Natural killer cell (primary cell): ENCODE data around the gene APOBEC3G. TPM values are rescaled to one million over a fixed set of nuclear protein-coding genes. Genes with fewer than 3 reads are reported as not detected.
A peak's percentile ranks its signal among the peaks of the same experiment; 100 is the strongest.

Experiments
- ATAC-seq, 3 donors: fragments of 150-1000 bp in 2 of 3; fragments of 200-7000 bp in 1 of 3; cut with Tn5 transposase; 1 replicate in 1 of 3; 2 replicates in 2 of 3; pipeline ENCODE4 v1.10.0; 2021; ENCODE audit warnings: mild to moderate bottlenecking in 2 of 3, moderate library complexity in 2 of 3
- DNase-seq, 2 donors: peaks; one replicate each; pipeline versions ENCODE4 v3.0.0 to v3.0.0-alpha.2; 2013 to 2021; ENCODE audit warnings: mixed read lengths in 1 of 2
- H3K27ac ChIP-seq: one replicate; pipeline ENCODE4 v1.5.1; 2013; ENCODE audit warnings: mild to moderate bottlenecking, low read length
- H3K27me3 ChIP-seq: one replicate; pipeline ENCODE4 v1.6.1; 2013; ENCODE audit warnings: low read length; ENCODE audit not compliant: control insufficient read depth, insufficient read depth
- H3K36me3 ChIP-seq: one replicate; pipeline ENCODE4 v1.6.1; 2013; ENCODE audit warnings: low read length; ENCODE audit not compliant: control insufficient read depth, insufficient read depth
- H3K4me1 ChIP-seq: one replicate; pipeline ENCODE4 v1.6.1; 2013; ENCODE audit warnings: low read length; ENCODE audit not compliant: control insufficient read depth, insufficient read depth
- H3K4me3 ChIP-seq: one replicate; pipeline ENCODE4 v1.5.1; 2013; ENCODE audit warnings: low read length
- H3K9me3 ChIP-seq: one replicate; pipeline ENCODE4 v1.6.1; 2013; ENCODE audit warnings: low read length; ENCODE audit not compliant: control insufficient read depth, insufficient read depth
- H3K27ac Mint-ChIP-seq, 2 donors: one replicate each; pipeline ENCODE4 v1.8.0; 2022; ENCODE audit warnings: mild to moderate bottlenecking in 2 of 2, mixed read lengths in 2 of 2, moderate library complexity in 1 of 2
- H3K27me3 Mint-ChIP-seq, 2 donors: one replicate each; pipeline ENCODE4 v1.8.0; 2022; ENCODE audit warnings: low read depth in 2 of 2, mixed read lengths in 2 of 2
- H3K36me3 Mint-ChIP-seq: one replicate; pipeline ENCODE4 v1.8.0; 2022; ENCODE audit warnings: mixed read lengths
- H3K4me1 Mint-ChIP-seq, 2 donors: one replicate each; pipeline ENCODE4 v1.8.0; 2022; ENCODE audit warnings: mixed read lengths in 2 of 2
- H3K4me3 Mint-ChIP-seq: one replicate; pipeline ENCODE4 v1.8.0; 2022; ENCODE audit warnings: mild to moderate bottlenecking, moderate library complexity, mixed read lengths
- H3K9me3 Mint-ChIP-seq, 2 donors: one replicate each; pipeline ENCODE4 v1.8.0; 2022; ENCODE audit warnings: mixed read lengths in 2 of 2
- WGBS: methylation state at CpG from one replicate; pipeline ENCODE4 v1.1.7; 2013; ENCODE audit warnings: missing lambda C conversion rate; ENCODE audit not compliant: insufficient coverage; 5-methylcytosine and 5-hydroxymethylcytosine counted together
- intact Hi-C: fragments of 100-400 bp; cut with micrococcal nuclease; formaldehyde crosslinking; loops from one replicate; pipeline ENCODE4 v1.14.2; 2022
- total RNA-seq, 4 donors: library from RNA; stranded (reverse); fragments of 120-200 nt in 1 of 4; gene quantifications; one replicate each; pipeline versions ENCODE4 v1.2.3 to v1.2.4, GENCODE V29; 2013 to 2022
- TF ChIP-seq, protein P1 (sequence below): fragments of 200-600 bp; IDR thresholded peaks from one replicate; pipeline ENCODE4 v1.8.0; 2022; ENCODE audit warnings: antibody characterized with exemption

APOBEC3G gene
- total RNA-seq, 3 donors from 2014 or later (not counting 1 experiment from before 2014, with no cell fraction given) = 168 to 308 (median 237) TPM

DNA sequence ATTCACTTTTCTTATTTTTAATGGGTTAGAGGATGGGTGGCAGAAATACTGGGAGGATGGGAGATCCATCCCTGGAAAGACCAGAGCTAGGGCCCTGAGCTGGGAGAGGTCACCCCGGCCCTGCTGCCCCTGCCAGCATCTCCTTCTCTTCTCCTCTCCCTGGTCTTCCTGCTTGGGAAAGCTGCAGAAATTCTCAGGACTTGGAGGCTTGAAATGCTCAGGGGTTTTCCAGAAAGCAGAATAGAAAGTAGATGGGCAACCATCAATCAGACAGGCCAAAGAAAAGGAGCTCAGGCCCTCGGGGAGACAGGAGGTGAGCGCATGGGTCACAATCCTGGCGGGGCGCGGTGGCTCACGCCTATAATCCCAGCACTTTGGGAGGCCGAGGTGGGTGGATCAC is 21.5 kb downstream of the APOBEC3G start:
- Histone ChIP-seq H3K27me3 (no peaks in the 10 kb centered on the region), H3K4me3 (no peak overlapping the region), H3K9me3 (no peaks in the 10 kb centered on the region), H3K4me1 (peaks cover 73% of the 10 kb centered on the region), H3K36me3 (no peaks in the 10 kb centered on the region), H3K27ac (peak overlapping the region; percentile 94)
- Mint-ChIP-seq H3K9me3 (no peaks in the 10 kb centered on the region), H3K4me1 (peaks cover 53 to 61% of the 10 kb centered on the region in 2 donors), H3K36me3 (no peaks in the 10 kb centered on the region), H3K27ac (peak overlapping the region; percentile 98 to 99), H3K27me3 (no peaks in the 10 kb centered on the region), H3K4me3 (peak overlapping the region; percentile 56)
- DNase-seq = peak in 1 of 2 donors; percentile 33
- intact Hi-C loops = no loop called here
- TF ChIP-seq, protein P1, sequence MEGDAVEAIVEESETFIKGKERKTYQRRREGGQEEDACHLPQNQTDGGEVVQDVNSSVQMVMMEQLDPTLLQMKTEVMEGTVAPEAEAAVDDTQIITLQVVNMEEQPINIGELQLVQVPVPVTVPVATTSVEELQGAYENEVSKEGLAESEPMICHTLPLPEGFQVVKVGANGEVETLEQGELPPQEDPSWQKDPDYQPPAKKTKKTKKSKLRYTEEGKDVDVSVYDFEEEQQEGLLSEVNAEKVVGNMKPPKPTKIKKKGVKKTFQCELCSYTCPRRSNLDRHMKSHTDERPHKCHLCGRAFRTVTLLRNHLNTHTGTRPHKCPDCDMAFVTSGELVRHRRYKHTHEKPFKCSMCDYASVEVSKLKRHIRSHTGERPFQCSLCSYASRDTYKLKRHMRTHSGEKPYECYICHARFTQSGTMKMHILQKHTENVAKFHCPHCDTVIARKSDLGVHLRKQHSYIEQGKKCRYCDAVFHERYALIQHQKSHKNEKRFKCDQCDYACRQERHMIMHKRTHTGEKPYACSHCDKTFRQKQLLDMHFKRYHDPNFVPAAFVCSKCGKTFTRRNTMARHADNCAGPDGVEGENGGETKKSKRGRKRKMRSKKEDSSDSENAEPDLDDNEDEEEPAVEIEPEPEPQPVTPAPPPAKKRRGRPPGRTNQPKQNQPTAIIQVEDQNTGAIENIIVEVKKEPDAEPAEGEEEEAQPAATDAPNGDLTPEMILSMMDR = no peak
- 79% methylated on average over 8 of the region's 8 CpGs for WGBS
- ATAC-seq = no peak

DNA sequence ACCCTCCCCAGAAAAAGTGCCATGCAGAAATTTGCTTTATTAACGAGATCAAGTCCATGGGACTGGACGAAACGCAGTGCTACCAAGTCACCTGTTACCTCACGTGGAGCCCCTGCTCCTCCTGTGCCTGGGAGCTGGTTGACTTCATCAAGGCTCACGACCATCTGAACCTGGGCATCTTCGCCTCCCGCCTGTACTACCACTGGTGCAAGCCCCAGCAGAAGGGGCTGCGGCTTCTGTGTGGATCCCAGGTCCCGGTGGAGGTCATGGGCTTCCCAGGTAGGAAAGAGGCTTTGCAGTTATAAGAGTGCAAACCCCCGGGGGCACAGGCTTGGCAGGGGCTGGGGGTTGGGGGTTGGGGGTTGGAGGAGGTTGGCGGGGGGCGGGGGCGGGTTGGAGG is 24.2 kb downstream of the APOBEC3G start:
- Mint-ChIP-seq H3K4me1 (peaks cover 32 to 40% of the 10 kb centered on the region in 2 donors), H3K36me3 (no peaks in the 10 kb centered on the region), H3K9me3 (no peaks in the 10 kb centered on the region), H3K27ac (peak overlapping the region in 1 of 2 donors; percentile 98), H3K27me3 (no peaks in the 10 kb centered on the region), H3K4me3 (no peak overlapping the region)
- ATAC-seq = no peak
- TF ChIP-seq, protein P1 = no peak
- Histone ChIP-seq H3K4me3 (no peak overlapping the region), H3K9me3 (no peaks in the 10 kb centered on the region), H3K36me3 (no peaks in the 10 kb centered on the region), H3K4me1 (peaks cover 46% of the 10 kb centered on the region), H3K27me3 (no peaks in the 10 kb centered on the region), H3K27ac (no peak overlapping the region)
- intact Hi-C loops = no loop called here
- peak in 1 of 2 donors; percentile 6 for DNase-seq
- WGBS = over 99% methylated on average over 9 of the region's 13 CpGs

DNA sequence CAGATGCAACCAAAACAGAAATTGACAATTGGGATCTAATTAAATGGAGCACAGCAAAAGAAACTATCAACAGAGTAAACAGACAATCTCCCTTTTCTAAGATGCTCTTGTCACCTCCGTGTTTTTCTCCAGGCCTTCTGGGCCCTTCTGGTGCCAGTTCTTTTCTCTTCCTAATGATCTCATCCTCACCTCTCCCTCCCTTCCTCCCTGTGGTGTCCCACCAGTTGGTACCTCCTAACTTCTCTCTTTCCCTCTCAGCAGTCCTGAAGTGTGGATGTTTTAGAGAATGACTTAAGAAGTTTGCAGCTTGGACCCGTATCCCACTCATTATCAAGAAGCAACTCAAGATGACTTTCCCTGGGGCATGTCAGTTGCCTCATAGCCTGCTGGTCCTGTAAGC is 26.4 kb downstream of the APOBEC3G start:
- Histone ChIP-seq H3K9me3 (no peaks in the 10 kb centered on the region), H3K36me3 (no peaks in the 10 kb centered on the region), H3K4me3 (no peak overlapping the region), H3K4me1 (peaks cover 24% of the 10 kb centered on the region), H3K27me3 (no peaks in the 10 kb centered on the region), H3K27ac (no peak overlapping the region)
- Mint-ChIP-seq H3K27ac (no peak overlapping the region), H3K4me3 (no peak overlapping the region), H3K9me3 (no peaks in the 10 kb centered on the region), H3K4me1 (peaks cover 18 to 19% of the 10 kb centered on the region in 2 donors), H3K27me3 (no peaks in the 10 kb centered on the region), H3K36me3 (no peaks in the 10 kb centered on the region)
- DNase-seq (no peak), ATAC-seq (no peak)
- intact Hi-C loops = no loop called here
- TF ChIP-seq, protein P1 = no peak
- 89% methylated on average over 2 of the region's 2 CpGs for WGBS

DNA sequence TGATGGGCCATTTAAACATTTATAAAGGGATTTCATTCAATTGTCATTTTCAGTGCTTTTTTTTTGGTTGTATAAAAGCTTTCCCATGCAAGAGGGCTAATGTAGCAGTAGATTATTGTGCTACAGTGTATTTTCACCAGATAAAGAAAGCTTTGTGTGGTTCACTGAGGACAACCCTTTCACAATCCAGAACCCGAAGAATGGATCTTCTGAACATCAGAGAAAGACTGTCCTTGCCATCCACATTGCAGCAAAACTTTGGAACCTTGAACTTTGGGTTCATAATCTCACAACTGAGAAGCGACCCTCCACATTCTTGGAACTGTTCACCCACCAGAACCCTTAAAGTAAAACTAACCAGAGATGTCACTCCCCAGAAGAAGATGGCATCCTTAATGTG is 29.3 kb downstream of the APOBEC3G start:
- Histone ChIP-seq H3K4me1 (no peaks in the 10 kb centered on the region), H3K27me3 (no peaks in the 10 kb centered on the region), H3K4me3 (no peak overlapping the region), H3K27ac (no peak overlapping the region), H3K9me3 (no peaks in the 10 kb centered on the region), H3K36me3 (no peaks in the 10 kb centered on the region)
- Mint-ChIP-seq H3K36me3 (no peaks in the 10 kb centered on the region), H3K4me3 (no peak overlapping the region), H3K9me3 (no peaks in the 10 kb centered on the region), H3K27me3 (no peaks in the 10 kb centered on the region), H3K4me1 (peaks cover 11 to 14% of the 10 kb centered on the region in 2 donors), H3K27ac (no peak overlapping the region)
- intact Hi-C loops = no loop called here
- 97% methylated on average over 2 of the region's 2 CpGs for WGBS
- TF ChIP-seq, protein P1 = no peak
- DNase-seq (no peak), ATAC-seq (no peak)
